GM19240 (cell line): Measurements from ENCODE around the gene NCAN.
"Not testable (repeated sequence)": the region's sequence is repeated elsewhere in the genome, so short reads cannot be mapped to it uniquely, and the experiment has no call there.

Experiments
- DNase-seq: peaks from one replicate; pipeline ENCODE4 v3.0.0; 2011; ENCODE audit warnings: low spot score; ENCODE audit not compliant: insufficient read length

NCAN gene

GRCh38 chr19:19223636-19224035 lies 11.9 kb downstream of the NCAN start:
- no peak for DNase-seq

GRCh38 chr19:19224150-19224851 lies 12.5 kb downstream of the NCAN start:
- no peak for DNase-seq

- DNase-seq, result peak; percentile 88
Measured at GRCh38 chr19:19224852-19225494, 13.2 kb downstream of the NCAN start.

- no peak for DNase-seq
Measured at GRCh38 chr19:19226204-19226603, 14.4 kb downstream of the NCAN start.

GRCh38 chr19:19226663-19227062 lies 14.9 kb downstream of the NCAN start:
- no peak for DNase-seq

GRCh38 chr19:19227217-19227616 lies 15.5 kb downstream of the NCAN start:
- no peak for DNase-seq

GRCh38 chr19:19229701-19230100 lies 17.9 kb downstream of the NCAN start:
- DNase-seq, result no peak

GRCh38 chr19:19230999-19231398 lies 19.2 kb downstream of the NCAN start:
- DNase-seq, result no peak

GRCh38 chr19:19232261-19232721 lies 20.5 kb downstream of the NCAN start:
- no peak for DNase-seq

- no peak for DNase-seq
Measured at GRCh38 chr19:19234220-19234816, 22.6 kb downstream of the NCAN start.

- DNase-seq, result no peak
Measured at GRCh38 chr19:19236173-19236572, 24.4 kb downstream of the NCAN start.

- no peak for DNase-seq
Measured at GRCh38 chr19:19238126-19238894, 26.6 kb downstream of the NCAN start.

- no peak for DNase-seq
Measured at GRCh38 chr19:19239675-19240074, 27.9 kb downstream of the NCAN start.

GRCh38 chr19:19240476-19240875 lies 28.7 kb downstream of the NCAN start:
- no peak for DNase-seq

- no peak for DNase-seq
Measured at GRCh38 chr19:19250196-19250801, 38.5 kb downstream of the NCAN start.

- not testable (repeated sequence) for DNase-seq
Measured at GRCh38 chr19:19253409-19253808, 41.7 kb downstream of the NCAN start.

- DNase-seq, result no peak
Measured at GRCh38 chr19:19256072-19256969, 44.6 kb downstream of the NCAN start.

GRCh38 chr19:19257137-19257536 lies 45.4 kb downstream of the NCAN start:
- DNase-seq, result no peak

GRCh38 chr19:19257836-19258588 lies 46.3 kb downstream of the NCAN start:
- DNase-seq, result no peak
